Thyroid gland (tissue), 4 donors: Measurements from ENCODE around the gene GJB3. TPM values are rescaled to one million over a fixed set of nuclear protein-coding genes. Genes with fewer than 3 reads are reported as not detected.
"Not testable (repeated sequence)": the region's sequence is repeated elsewhere in the genome, so short reads cannot be mapped to it uniquely, and the experiment has no call there.

Experiments
- DNase-seq, 2 donors: peaks; one replicate each; pipeline ENCODE4 v3.0.0-alpha.2; 2019
- H3K27ac ChIP-seq, 3 donors: fragments of 200-600 bp; sonication (generic); 1 replicate in 2 of 3; 2 replicates in 1 of 3; pipeline ENCODE4 v1.5.1; 2016 to 2019; ENCODE audit warnings: mild to moderate bottlenecking in 1 of 3, moderate library complexity in 1 of 3
- H3K27me3 ChIP-seq: fragments of 200-600 bp; sonication (generic); one replicate; pipeline ENCODE4 v1.5.1; 2019
- H3K36me3 ChIP-seq, 2 donors: fragments of 200-600 bp; sonication (generic); one replicate each; pipeline ENCODE4 v1.5.1; 2016 to 2019
- H3K4me1 ChIP-seq, 2 donors: fragments of 200-600 bp; sonication (generic); one replicate each; pipeline ENCODE4 v1.5.1; 2017 to 2019
- H3K4me3 ChIP-seq, 3 donors: fragments of 200-600 bp; sonication (generic); replicated peaks in 1 of 3; 1 replicate in 2 of 3; 2 replicates in 1 of 3; pipeline ENCODE4 v1.5.1; 2016; ENCODE audit warnings: mild to moderate bottlenecking in 1 of 3
- H3K9me3 ChIP-seq: fragments of 200-600 bp; sonication (generic); one replicate; pipeline ENCODE4 v1.5.1; 2017
- CTCF ChIP-seq, 6 experiments: fragments of 200-600 bp in 3 of 6; fragments of 450-650 bp in 3 of 6; sonication (generic) in 3 of 6; IDR thresholded peaks; one replicate each; pipeline ENCODE4 v1.5.1; 2016 to 2019; ENCODE audit warnings: antibody characterized with exemption in 6 of 6, mild to moderate bottlenecking in 2 of 6, inconsistent platforms in 1 of 6, moderate library complexity in 1 of 6
- POLR2A ChIP-seq, 2 donors: fragments of 450-650 bp; IDR thresholded peaks; one replicate each; pipeline ENCODE4 v1.6.1; 2017; ENCODE audit warnings: antibody characterized with exemption in 2 of 2, mild to moderate bottlenecking in 2 of 2, moderate library complexity in 1 of 2
- WGBS, 2 donors: methylation state at CpG; one replicate each; pipeline ENCODE4 v1.1.5; 2017; 5-methylcytosine and 5-hydroxymethylcytosine counted together
- intact Hi-C: fragments of 100-400 bp; cut with DNase I; formaldehyde crosslinking; loops from one replicate; pipeline ENCODE4 v1.15.1; 2023
- total RNA-seq, 4 donors: library from RNA; depleted of rRNA; stranded (reverse); fragments of >200 nt; gene quantifications; one replicate each; pipeline ENCODE4 v1.2.3, GENCODE V29; 2016

Gene GJB3
- total RNA-seq, 4 donors from 2014 or later, result 0.49 to 0.54 TPM; not detected in 2

DNA sequence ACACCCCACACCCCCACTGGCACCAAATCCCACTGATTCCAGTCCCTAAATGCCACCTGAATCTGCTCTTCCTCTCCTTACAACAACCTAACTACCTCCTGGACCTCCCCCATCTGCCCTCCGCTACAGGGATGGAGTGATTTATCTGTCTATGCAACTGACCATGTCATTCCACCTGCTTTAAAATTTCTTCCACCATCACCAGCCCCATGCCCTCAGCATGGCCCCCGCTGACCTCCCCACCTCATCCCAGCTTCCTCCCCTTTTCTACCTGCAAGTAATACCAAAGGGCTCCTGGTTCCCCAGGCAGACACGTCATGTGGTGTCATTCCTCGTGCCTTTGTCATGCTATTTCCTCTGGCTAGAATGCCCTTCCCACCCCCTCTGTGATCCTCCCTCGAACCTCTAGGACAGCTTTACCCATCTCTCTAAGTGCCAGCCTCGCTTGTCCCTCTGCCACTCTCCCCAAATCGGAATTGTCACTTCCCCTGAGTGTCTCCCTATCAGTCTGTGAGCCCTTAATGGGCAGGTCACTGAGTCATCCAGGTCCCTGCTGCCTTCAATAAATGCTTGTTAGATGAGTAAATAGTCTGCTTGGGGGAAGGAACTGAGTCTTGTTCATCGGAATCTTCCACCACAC lies 17.8 kb upstream of the GJB3 start:
- WGBS, 2 donors, result 53 to 56% methylated on average over 8 of the region's 8 CpGs

GRCh38 chr1:34768856-34769255 lies 12.2 kb upstream of the GJB3 start:
- Histone ChIP-seq H3K4me1 (no peaks in the 10 kb centered on the region), H3K27ac (no peak overlapping the region), H3K4me3 (no peak overlapping the region), H3K27me3 (no peaks in the 10 kb centered on the region), H3K9me3 (no peaks in the 10 kb centered on the region), H3K36me3 (no peaks in the 10 kb centered on the region)
- intact Hi-C loops, result no loop called here
- WGBS, 2 donors, result 75 to 84% methylated on average over 3 of the region's 3 CpGs
- DNase-seq, result no peak
- no peak for TF ChIP-seq CTCF (IDR thresholded peaks at IDR 0.05)

More for the DNA sequence above, 17.8 kb upstream of the GJB3 start:
- Histone ChIP-seq H3K4me3 (no peak overlapping the region), H3K27ac (no peak overlapping the region), H3K4me1 (no peaks in the 10 kb centered on the region), H3K27me3 (no peaks in the 10 kb centered on the region), H3K36me3 (no peaks in the 10 kb centered on the region), H3K9me3 (no peaks in the 10 kb centered on the region)
- DNase-seq, result no peak
- intact Hi-C loops, result no loop called here
- no peak for TF ChIP-seq POLR2A (IDR thresholded peaks at IDR 0.05)
- no peak for TF ChIP-seq CTCF (IDR thresholded peaks at IDR 0.05)

- H3K4me3 ChIP-seq, result no peak overlapping the region
- no peaks in the 10 kb centered on the region for H3K4me1 ChIP-seq
- H3K27ac ChIP-seq, result no peak overlapping the region
- DNase-seq, result no peak
- H3K36me3 ChIP-seq, result no peaks in the 10 kb centered on the region
- no peaks in the 10 kb centered on the region for H3K9me3 ChIP-seq
- TF ChIP-seq CTCF (IDR thresholded peaks at IDR 0.05) (no peak), POLR2A (IDR thresholded peaks at IDR 0.05) (no peak)
- H3K27me3 ChIP-seq, result no peaks in the 10 kb centered on the region
- 71 to 78% methylated on average over 5 of the region's 5 CpGs for WGBS, 2 donors
- intact Hi-C loops, result no loop called here
Measured at GRCh38 chr1:34770891-34771504, 10.0 kb upstream of the GJB3 start.

- no peak for DNase-seq
- Histone ChIP-seq H3K36me3 (no peaks in the 10 kb centered on the region), H3K9me3 (no peaks in the 10 kb centered on the region), H3K27me3 (no peaks in the 10 kb centered on the region), H3K4me3 (no peak overlapping the region), H3K27ac (no peak overlapping the region), H3K4me1 (no peaks in the 10 kb centered on the region)
- 88 to 90% methylated on average over 16 of the region's 16 CpGs for whole genome bisulfite sequencing, 2 donors
- intact Hi-C loops, result no loop called here
- no peak for TF ChIP-seq CTCF (IDR thresholded peaks at IDR 0.05)
Measured at GRCh38 chr1:34771573-34772371, 9.2 kb upstream of the GJB3 start.

- H3K27me3 ChIP-seq, DNase-seq, H3K9me3 ChIP-seq, H3K36me3 ChIP-seq, intact Hi-C loops, H3K27ac ChIP-seq, H3K4me1 ChIP-seq, H3K4me3 ChIP-seq: not testable (repeated sequence)
- WGBS, 2 donors, result 92 to 98% methylated on average over 4 of the region's 4 CpGs
Measured at GRCh38 chr1:34773114-34773513, 7.9 kb upstream of the GJB3 start.
